ENCODE measurements around the gene TCF4. TPM values are rescaled to one million over a fixed set of nuclear protein-coding genes. Genes with fewer than 3 reads are reported as not detected.

TCF4 gene
- total and polyA plus RNA-seq, 7 experiments from 2014 or later: 0.94 to 21.8 (median 2.6) TPM

DNA sequence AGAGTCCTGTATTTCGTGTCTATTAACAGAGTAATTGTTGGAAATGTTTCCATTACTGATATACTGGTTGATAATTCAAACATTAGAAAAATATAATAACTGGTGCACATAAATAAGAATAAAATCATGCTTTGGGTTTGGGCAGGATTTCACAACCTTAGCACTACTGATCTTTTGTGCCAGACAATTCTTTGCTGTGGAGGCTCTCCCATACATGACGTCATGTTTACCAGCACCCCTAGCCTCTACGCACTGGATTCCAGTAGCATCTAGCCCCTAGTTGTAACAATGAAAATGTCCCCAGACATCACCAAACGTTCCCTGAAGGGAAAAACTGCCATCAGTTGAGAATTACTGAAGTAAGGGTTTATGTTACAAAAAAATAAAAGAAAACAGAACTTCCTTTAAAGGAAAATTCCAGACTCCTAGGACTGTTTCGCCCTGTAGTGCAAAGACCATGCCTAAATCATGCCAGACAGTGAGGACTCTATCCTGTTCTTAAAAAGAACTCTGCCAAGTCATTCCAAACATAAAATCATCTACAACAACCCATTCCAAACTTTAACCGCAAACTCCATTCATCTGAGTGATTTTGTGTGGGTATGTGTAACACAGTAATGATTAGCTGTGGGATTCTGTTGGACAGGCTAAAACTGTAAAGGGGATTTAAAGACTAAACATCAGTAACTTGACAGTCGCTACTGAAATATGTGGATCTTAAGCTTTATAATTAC is 315.3 kb downstream of the TCF4 start:
- ChIA-PET CTCF (no interaction called here), POLR2A (no interaction called here)
- H3K27ac ChIP-seq (ENCODE audit: low read depth, low read length): no peak overlapping the region
- no peak overlapping the region for H3K4me3 ChIP-seq (ENCODE audit: low read length)
- H3K4me3 Mint-ChIP-seq: no peak overlapping the region
- no peaks in the 10 kb centered on the region for H3K27me3 ChIP-seq (ENCODE audit: control insufficient read depth in 2 of 2, insufficient read depth in 2 of 2, low read length in 2 of 2)
- intact Hi-C loops (cut with micrococcal nuclease): no loop called here
- peaks cover 0 to 9% (median 0%) of the 10 kb centered on the region in 11 donors for H3K9me3 Mint-ChIP-seq
- H3K27ac Mint-ChIP-seq: no peak overlapping the region
- no peak for ATAC-seq
- no peaks in the 10 kb centered on the region for H3K36me3 Mint-ChIP-seq
- H3K27me3 Mint-ChIP-seq: peaks cover 0 to 3% (median 0%) of the 10 kb centered on the region in 5 donors
- no peaks in the 10 kb centered on the region for H3K9me3 ChIP-seq (ENCODE audit: control insufficient read depth in 2 of 3, low read length in 3 of 3)
- peaks cover 0 to 5% (median 0%) of the 10 kb centered on the region in 7 donors for H3K4me1 Mint-ChIP-seq
- no peak for DNase-seq
- no peaks in the 10 kb centered on the region for H3K36me3 ChIP-seq (ENCODE audit: control insufficient read depth in 2 of 3, insufficient read depth in 3 of 3, low read length in 3 of 3)
- H3K4me1 ChIP-seq (ENCODE audit: control insufficient read depth in 2 of 2, insufficient read depth in 2 of 2, low read length in 2 of 2): no peaks in the 10 kb centered on the region

DNA sequence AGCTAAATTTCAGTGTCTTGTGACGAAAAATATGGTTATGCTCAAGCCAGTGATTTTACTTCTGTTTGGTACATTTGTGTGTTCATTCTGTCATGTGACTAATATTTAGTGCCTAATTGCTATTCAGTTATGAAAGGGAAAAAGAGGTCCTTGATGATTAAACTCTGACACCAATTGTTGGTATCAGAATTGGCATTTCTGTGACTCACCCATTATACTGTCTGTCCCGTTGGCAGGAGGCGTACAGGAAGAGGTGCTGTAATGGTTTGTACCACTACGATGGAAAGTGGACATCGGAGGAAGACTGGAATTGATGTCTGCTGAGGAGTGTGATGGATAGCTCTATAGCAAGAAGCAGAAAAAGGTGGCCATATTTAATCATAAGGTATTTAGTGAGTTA is 318.4 kb downstream of the TCF4 start:
- Histone ChIP-seq H3K4me1 (ENCODE audit: control insufficient read depth in 2 of 2, insufficient read depth in 2 of 2, low read length in 2 of 2) (no peaks in the 10 kb centered on the region), H3K9me3 (ENCODE audit: control insufficient read depth in 2 of 3, low read length in 3 of 3) (no peaks in the 10 kb centered on the region), H3K27me3 (ENCODE audit: control insufficient read depth in 2 of 2, insufficient read depth in 2 of 2, low read length in 2 of 2) (no peaks in the 10 kb centered on the region), H3K4me3 (ENCODE audit: low read length) (no peak overlapping the region), H3K27ac (ENCODE audit: low read depth, low read length) (no peak overlapping the region), H3K36me3 (ENCODE audit: control insufficient read depth in 2 of 3, insufficient read depth in 3 of 3, low read length in 3 of 3) (no peaks in the 10 kb centered on the region)
- H3K36me3 Mint-ChIP-seq: no peaks in the 10 kb centered on the region
- no peak overlapping the region for H3K4me3 Mint-ChIP-seq
- POLR2A ChIA-PET: no interaction called here
- H3K4me1 Mint-ChIP-seq: peaks cover 0 to 5% (median 0%) of the 10 kb centered on the region in 7 donors
- peaks cover 0 to 9% (median 0%) of the 10 kb centered on the region in 11 donors for H3K9me3 Mint-ChIP-seq
- no peak for ATAC-seq
- no peak for DNase-seq
- H3K27ac Mint-ChIP-seq: no peak overlapping the region
- CTCF ChIA-PET: no interaction called here
- intact Hi-C loops (cut with micrococcal nuclease): no loop called here
- H3K27me3 Mint-ChIP-seq: peaks cover 0 to 3% (median 0%) of the 10 kb centered on the region in 5 donors

DNA sequence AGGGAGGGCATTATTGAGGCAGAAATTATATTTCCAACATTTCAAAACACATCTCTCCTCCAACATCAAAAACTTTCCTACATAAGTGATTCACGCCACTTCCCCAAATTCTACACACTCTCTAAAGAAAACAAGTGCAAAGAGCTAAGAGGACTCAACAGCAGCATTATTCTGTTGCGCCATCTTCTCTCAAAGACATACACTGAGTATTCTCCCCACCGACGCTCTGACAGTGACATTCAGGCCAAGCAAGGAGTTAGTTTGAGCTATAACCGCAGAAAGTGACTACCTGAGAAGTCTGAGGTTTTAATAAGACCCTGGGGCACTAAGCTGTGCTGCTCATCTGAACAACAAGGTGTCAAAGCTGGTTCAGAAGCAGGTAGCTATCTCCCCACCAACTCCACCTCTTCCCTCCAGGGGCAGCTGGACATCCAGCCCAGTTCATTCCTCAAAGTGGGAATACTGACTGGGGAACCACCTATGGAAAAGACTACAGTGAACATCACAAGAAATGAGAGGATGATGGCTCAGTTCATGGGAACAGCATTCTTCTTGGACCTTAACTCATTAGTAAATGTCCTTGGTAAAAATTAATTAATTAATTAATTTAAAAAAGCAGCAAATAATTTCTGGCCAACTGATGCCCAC is 319.2 kb downstream of the TCF4 start:
- Histone ChIP-seq H3K27me3 (ENCODE audit: control insufficient read depth in 2 of 2, insufficient read depth in 2 of 2, low read length in 2 of 2) (no peaks in the 10 kb centered on the region), H3K9me3 (ENCODE audit: control insufficient read depth in 2 of 3, low read length in 3 of 3) (no peaks in the 10 kb centered on the region), H3K4me3 (ENCODE audit: low read length) (no peak overlapping the region), H3K36me3 (ENCODE audit: control insufficient read depth in 2 of 3, insufficient read depth in 3 of 3, low read length in 3 of 3) (no peaks in the 10 kb centered on the region), H3K4me1 (ENCODE audit: control insufficient read depth in 2 of 2, insufficient read depth in 2 of 2, low read length in 2 of 2) (no peaks in the 10 kb centered on the region), H3K27ac (ENCODE audit: low read depth, low read length) (no peak overlapping the region)
- H3K9me3 Mint-ChIP-seq: peaks cover 0 to 9% (median 0%) of the 10 kb centered on the region in 11 donors
- H3K4me1 Mint-ChIP-seq: peaks cover 0 to 5% (median 0%) of the 10 kb centered on the region in 7 donors
- DNase-seq (no peak), ATAC-seq (peak; percentile 41)
- H3K27me3 Mint-ChIP-seq: peaks cover 0 to 2% (median 0%) of the 10 kb centered on the region in 5 donors
- ChIA-PET POLR2A (no interaction called here), CTCF (no interaction called here)
- H3K27ac Mint-ChIP-seq: no peak overlapping the region
- intact Hi-C loops (cut with micrococcal nuclease): no loop called here
- H3K4me3 Mint-ChIP-seq: no peak overlapping the region
- no peaks in the 10 kb centered on the region for H3K36me3 Mint-ChIP-seq

DNA sequence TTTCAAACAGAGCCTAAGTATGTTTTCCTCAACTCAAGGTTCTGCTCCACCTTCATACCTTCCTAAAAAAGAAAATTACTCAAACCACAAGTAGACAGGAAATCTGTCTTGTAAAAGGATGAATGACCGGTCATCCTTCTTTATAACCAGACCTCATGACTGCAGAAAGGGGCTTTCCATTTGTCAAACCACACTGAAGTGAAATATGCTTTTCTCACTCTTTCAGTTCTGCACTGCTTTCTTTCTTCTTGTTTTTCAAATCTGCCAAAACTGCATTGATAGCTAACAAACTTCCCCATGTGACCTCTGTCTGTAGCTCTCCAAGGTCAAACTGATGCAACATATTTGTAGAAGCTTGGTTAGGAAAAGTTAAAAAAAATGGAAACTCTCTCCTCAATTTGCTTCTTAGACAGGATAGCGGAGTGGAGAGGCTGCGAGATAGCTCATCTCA is 319.8 kb downstream of the TCF4 start:
- POLR2A ChIA-PET: no interaction called here
- no peaks in the 10 kb centered on the region for H3K36me3 ChIP-seq (ENCODE audit: control insufficient read depth in 2 of 3, insufficient read depth in 3 of 3, low read length in 3 of 3)
- Mint-ChIP-seq H3K27me3 (no peaks in the 10 kb centered on the region), H3K9me3 (peaks cover 0 to 9% (median 0%) of the 10 kb centered on the region in 11 donors), H3K36me3 (no peaks in the 10 kb centered on the region), H3K4me3 (no peak overlapping the region), H3K4me1 (peaks cover 0 to 5% (median 0%) of the 10 kb centered on the region in 7 donors), H3K27ac (peak overlapping the region in 1 of 9 donors; percentile 31)
- no peaks in the 10 kb centered on the region for H3K9me3 ChIP-seq (ENCODE audit: control insufficient read depth in 2 of 3, low read length in 3 of 3)
- no peak overlapping the region for H3K4me3 ChIP-seq (ENCODE audit: low read length)
- CTCF ChIA-PET: no interaction called here
- H3K4me1 ChIP-seq (ENCODE audit: control insufficient read depth in 2 of 2, insufficient read depth in 2 of 2, low read length in 2 of 2): no peaks in the 10 kb centered on the region
- DNase-seq (no peak), ATAC-seq (peak; percentile 50)
- no peaks in the 10 kb centered on the region for H3K27me3 ChIP-seq (ENCODE audit: control insufficient read depth in 2 of 2, insufficient read depth in 2 of 2, low read length in 2 of 2)
- no peak overlapping the region for H3K27ac ChIP-seq (ENCODE audit: low read depth, low read length)
- intact Hi-C loops (cut with micrococcal nuclease): no loop called here

DNA sequence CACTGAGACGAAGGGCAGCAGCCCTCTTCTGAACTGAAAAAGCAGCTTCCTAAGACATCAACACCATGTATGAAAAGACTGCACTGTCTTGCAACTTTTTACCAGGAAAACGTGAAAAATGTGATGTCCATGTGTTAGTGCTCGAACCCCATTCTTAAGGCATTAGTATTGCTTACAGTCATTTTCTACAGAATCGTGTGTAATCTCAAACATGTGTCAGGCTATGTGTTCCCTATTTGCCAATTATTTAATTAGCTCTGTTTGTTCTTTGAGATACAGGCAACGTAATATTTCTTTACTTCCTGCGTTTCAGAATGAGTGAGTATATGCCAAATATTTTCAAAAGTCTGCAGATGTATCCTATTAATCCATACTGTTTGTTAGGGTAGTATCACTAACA is 321.0 kb downstream of the TCF4 start:
- Histone ChIP-seq H3K27ac (ENCODE audit: low read depth, low read length) (no peak overlapping the region), H3K4me1 (ENCODE audit: control insufficient read depth in 2 of 2, insufficient read depth in 2 of 2, low read length in 2 of 2) (no peaks in the 10 kb centered on the region), H3K9me3 (ENCODE audit: control insufficient read depth in 2 of 3, low read length in 3 of 3) (no peaks in the 10 kb centered on the region), H3K4me3 (ENCODE audit: low read length) (no peak overlapping the region), H3K27me3 (ENCODE audit: control insufficient read depth in 2 of 2, insufficient read depth in 2 of 2, low read length in 2 of 2) (no peaks in the 10 kb centered on the region), H3K36me3 (ENCODE audit: control insufficient read depth in 2 of 3, insufficient read depth in 3 of 3, low read length in 3 of 3) (no peaks in the 10 kb centered on the region)
- POLR2A ChIA-PET: no interaction called here
- ATAC-seq: no peak
- DNase-seq: no peak
- H3K36me3 Mint-ChIP-seq: no peaks in the 10 kb centered on the region
- peaks cover 0 to 9% (median 0%) of the 10 kb centered on the region in 11 donors for H3K9me3 Mint-ChIP-seq
- intact Hi-C loops (cut with micrococcal nuclease): no loop called here
- CTCF ChIA-PET: no interaction called here
- H3K27me3 Mint-ChIP-seq: no peaks in the 10 kb centered on the region
- H3K4me1 Mint-ChIP-seq: peaks cover 0 to 5% (median 0%) of the 10 kb centered on the region in 7 donors
- H3K27ac Mint-ChIP-seq: no peak overlapping the region
- H3K4me3 Mint-ChIP-seq: no peak overlapping the region

DNA sequence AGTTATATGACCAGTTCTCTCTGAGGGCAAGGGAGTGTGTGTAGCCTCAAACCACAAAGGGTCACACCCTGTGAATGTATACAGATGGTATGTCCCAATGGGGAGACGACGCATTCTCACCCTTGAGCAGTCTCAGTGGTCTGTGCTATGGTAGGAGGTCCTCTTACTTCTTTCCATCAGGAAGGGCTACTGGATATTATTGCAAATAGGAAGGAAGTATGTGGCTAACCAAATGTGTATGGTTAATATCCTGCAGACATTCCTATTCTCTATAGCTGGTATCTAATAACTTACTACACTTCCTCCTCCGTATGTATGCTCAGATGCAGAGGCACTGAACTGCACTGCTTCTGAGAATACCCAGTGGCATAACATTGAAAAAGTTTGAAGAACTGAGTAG is 322.0 kb downstream of the TCF4 start:
- Histone ChIP-seq H3K27ac (ENCODE audit: low read depth, low read length) (no peak overlapping the region), H3K36me3 (ENCODE audit: control insufficient read depth in 2 of 3, insufficient read depth in 3 of 3, low read length in 3 of 3) (no peaks in the 10 kb centered on the region), H3K4me1 (ENCODE audit: control insufficient read depth in 2 of 2, insufficient read depth in 2 of 2, low read length in 2 of 2) (no peaks in the 10 kb centered on the region), H3K4me3 (ENCODE audit: low read length) (no peak overlapping the region), H3K27me3 (ENCODE audit: control insufficient read depth in 2 of 2, insufficient read depth in 2 of 2, low read length in 2 of 2) (no peaks in the 10 kb centered on the region), H3K9me3 (ENCODE audit: control insufficient read depth in 2 of 3, low read length in 3 of 3) (no peaks in the 10 kb centered on the region)
- Mint-ChIP-seq H3K4me1 (peaks cover 0 to 5% (median 0%) of the 10 kb centered on the region in 7 donors), H3K4me3 (no peak overlapping the region), H3K36me3 (no peaks in the 10 kb centered on the region), H3K27ac (no peak overlapping the region), H3K27me3 (no peaks in the 10 kb centered on the region), H3K9me3 (peaks cover 0 to 9% (median 0%) of the 10 kb centered on the region in 11 donors)
- intact Hi-C loops (cut with micrococcal nuclease): no loop called here
- CTCF ChIA-PET: interaction anchor here (0.6 kb wide), 1 partner anchor 510 kb away, joined by 3 read pairs; no protein-coding TSS in a partner anchor
- no peak for DNase-seq
- peak; percentile 40 for ATAC-seq
- POLR2A ChIA-PET: no interaction called here

All from naive thymus-derived CD4-positive, alpha-beta T cell (primary cell).